HL-60 (cell line): ENCODE data around the gene VILL.

Source experiments
- microRNA-seq: library from miRNA; unstranded; fragments of <30 nt; microRNA quantifications from one replicate; pipeline ENCODE4, GENCODE V29; 2018

The VILL gene

Small RNAs within 50 kb of the gene (microRNA-seq; reads per million reads assigned to microRNA genes)
- 27.7 reads per million, percentile 51 among the genes with 10 or more reads in this experiment for gene MIR26A1
